Ovary (tissue), 3 donors: ENCODE results near the gene CAMTA2.

Experiments
- EP300 ChIP-seq: sonication (generic); formaldehyde crosslinking; IDR thresholded peaks from one replicate; pipeline ENCODE4 v1.6.1; 2017; ENCODE audit warnings: antibody characterized with exemption
- POLR2A ChIP-seq: fragments of 450-650 bp; IDR thresholded peaks from one replicate; pipeline ENCODE4 v1.6.1; 2017; ENCODE audit warnings: antibody characterized with exemption, mild to moderate bottlenecking, moderate library complexity
- TF ChIP-seq, protein P1 (sequence below), 3 donors: fragments of 450-650 bp in 2 of 3; fragments of 200-600 bp in 1 of 3; IDR thresholded peaks; one replicate each; pipeline versions ENCODE4 v1.5.1 to v1.8.0; 2016 to 2022; ENCODE audit warnings: antibody characterized with exemption in 3 of 3, mild to moderate bottlenecking in 1 of 3
- donor health status: DM: no; HTN: no; CAD: no.

GRCh38 chr17:4970273-4970672 lies 17.2 kb downstream of the CAMTA2 start:
- TF ChIP-seq POLR2A (no peak), EP300 (no peak)
- TF ChIP-seq, protein P1, sequence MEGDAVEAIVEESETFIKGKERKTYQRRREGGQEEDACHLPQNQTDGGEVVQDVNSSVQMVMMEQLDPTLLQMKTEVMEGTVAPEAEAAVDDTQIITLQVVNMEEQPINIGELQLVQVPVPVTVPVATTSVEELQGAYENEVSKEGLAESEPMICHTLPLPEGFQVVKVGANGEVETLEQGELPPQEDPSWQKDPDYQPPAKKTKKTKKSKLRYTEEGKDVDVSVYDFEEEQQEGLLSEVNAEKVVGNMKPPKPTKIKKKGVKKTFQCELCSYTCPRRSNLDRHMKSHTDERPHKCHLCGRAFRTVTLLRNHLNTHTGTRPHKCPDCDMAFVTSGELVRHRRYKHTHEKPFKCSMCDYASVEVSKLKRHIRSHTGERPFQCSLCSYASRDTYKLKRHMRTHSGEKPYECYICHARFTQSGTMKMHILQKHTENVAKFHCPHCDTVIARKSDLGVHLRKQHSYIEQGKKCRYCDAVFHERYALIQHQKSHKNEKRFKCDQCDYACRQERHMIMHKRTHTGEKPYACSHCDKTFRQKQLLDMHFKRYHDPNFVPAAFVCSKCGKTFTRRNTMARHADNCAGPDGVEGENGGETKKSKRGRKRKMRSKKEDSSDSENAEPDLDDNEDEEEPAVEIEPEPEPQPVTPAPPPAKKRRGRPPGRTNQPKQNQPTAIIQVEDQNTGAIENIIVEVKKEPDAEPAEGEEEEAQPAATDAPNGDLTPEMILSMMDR (IDR thresholded peaks at IDR 0.05) = no peak
